Measurements from ENCODE around the gene FCHO2.

Gene FCHO2

DNA sequence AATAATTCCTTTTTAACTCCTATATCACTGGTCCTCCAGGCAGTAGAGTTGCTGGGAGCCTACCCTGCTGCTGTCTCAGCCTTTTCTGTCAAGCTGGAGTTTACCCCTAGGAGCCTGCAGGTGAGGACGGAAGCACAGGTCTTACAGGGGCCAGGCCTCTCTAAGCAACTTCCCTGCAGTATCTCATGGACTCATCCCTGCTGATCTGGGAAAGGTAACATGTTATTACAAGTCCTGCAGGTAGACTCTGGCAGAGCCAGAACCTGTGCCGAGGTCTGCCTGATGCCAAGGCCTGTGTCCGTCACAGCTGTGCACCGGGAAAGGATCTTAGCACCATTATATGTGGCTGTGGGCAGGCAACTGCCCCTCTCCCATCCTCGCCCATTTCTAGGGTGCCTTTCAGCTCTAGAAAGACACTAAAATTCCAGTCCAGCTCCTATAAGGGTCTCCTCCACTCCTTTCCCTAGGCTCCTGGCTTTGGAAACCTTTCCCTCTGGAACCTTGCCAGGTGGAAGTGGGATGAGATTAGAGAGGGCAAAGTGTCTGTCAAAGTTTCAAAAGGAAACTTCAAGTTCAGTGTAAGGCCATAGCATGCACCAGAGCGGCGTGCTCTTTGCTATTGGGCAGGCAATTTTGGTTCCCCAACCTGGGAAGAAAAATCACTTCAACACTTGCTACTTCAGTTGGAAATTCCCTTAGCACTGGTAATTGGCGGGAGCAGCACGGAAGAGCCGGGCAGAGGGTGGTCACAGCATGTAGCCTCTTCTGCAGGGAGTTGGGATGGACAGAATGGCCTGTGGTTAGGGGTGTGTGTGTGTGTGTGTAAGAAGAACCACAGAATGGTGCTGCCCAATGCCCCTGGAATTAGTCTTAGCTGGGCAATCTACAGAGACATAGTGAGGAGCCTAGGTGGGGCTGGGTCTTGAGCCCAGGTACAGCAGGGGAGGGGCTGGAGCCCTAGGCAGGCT is 182.0 kb downstream of the FCHO2 start:
- Histone ChIP-seq H3K79me2 (ENCODE audit: insufficient read depth, low read length) (no peaks in the 10 kb centered on the region), H2AFZ (ENCODE audit: low read length) (no peak overlapping the region), H3K27me3 (ENCODE audit: insufficient read depth, low read length) (no peaks in the 10 kb centered on the region), H4K20me1 (ENCODE audit: insufficient read depth, low read length) (no peaks in the 10 kb centered on the region), H3K9ac (ENCODE audit: low read length) (no peak overlapping the region), H3K9me3 (ENCODE audit: low read length) (no peaks in the 10 kb centered on the region), H3K4me2 (ENCODE audit: low read length) (no peak overlapping the region), H3K9me2 (ENCODE audit: low read depth, low read length) (no peaks in the 10 kb centered on the region), H3K27ac (ENCODE audit: low read depth, low read length, poor library complexity, severe bottlenecking) (no peak overlapping the region), H3K4me1 (ENCODE audit: insufficient read depth, low read length, severe bottlenecking) (no peaks in the 10 kb centered on the region), H3F3A (ENCODE audit: insufficient read depth, low read length) (no peaks in the 10 kb centered on the region), H3K36me3 (ENCODE audit: insufficient read depth, low read length) (no peaks in the 10 kb centered on the region), H3K4me3 (ENCODE audit: low read depth, low read length, poor library complexity, severe bottlenecking) (no peak overlapping the region)
- TF ChIP-seq EZH2 (IDR thresholded peaks at IDR 0.05; ENCODE audit: borderline replicate concordance, low read length): no peak
- TF ChIP-seq, protein P1, sequence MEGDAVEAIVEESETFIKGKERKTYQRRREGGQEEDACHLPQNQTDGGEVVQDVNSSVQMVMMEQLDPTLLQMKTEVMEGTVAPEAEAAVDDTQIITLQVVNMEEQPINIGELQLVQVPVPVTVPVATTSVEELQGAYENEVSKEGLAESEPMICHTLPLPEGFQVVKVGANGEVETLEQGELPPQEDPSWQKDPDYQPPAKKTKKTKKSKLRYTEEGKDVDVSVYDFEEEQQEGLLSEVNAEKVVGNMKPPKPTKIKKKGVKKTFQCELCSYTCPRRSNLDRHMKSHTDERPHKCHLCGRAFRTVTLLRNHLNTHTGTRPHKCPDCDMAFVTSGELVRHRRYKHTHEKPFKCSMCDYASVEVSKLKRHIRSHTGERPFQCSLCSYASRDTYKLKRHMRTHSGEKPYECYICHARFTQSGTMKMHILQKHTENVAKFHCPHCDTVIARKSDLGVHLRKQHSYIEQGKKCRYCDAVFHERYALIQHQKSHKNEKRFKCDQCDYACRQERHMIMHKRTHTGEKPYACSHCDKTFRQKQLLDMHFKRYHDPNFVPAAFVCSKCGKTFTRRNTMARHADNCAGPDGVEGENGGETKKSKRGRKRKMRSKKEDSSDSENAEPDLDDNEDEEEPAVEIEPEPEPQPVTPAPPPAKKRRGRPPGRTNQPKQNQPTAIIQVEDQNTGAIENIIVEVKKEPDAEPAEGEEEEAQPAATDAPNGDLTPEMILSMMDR (IDR thresholded peaks at IDR 0.05; ENCODE audit: low read length): no peak

DNA sequence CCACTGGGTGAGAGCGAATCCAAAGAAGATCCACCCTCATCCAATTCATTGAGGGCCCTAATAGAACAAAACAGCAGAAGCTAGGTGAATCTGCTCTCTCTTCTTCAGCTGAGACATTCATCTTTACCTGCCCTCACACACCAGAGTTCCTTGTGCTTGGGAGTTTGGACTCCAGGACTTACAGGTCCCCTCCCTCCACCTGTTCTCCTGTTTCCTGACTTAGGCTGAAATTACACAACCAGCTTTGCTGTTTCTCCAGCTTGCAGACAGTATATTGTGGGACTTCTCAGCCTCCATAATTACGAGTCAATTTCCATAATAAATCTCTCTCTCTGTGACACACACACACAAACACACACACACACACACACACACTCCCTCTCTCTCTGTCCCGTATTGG is 183.6 kb downstream of the FCHO2 start:
- H3K4me2 ChIP-seq (ENCODE audit: low read length): no peak overlapping the region
- H3K36me3 ChIP-seq (ENCODE audit: insufficient read depth, low read length): no peaks in the 10 kb centered on the region
- no peaks in the 10 kb centered on the region for H3F3A ChIP-seq (ENCODE audit: insufficient read depth, low read length)
- TF ChIP-seq, protein P1 (IDR thresholded peaks at IDR 0.05; ENCODE audit: low read length): no peak
- TF ChIP-seq EZH2 (IDR thresholded peaks at IDR 0.05; ENCODE audit: borderline replicate concordance, low read length): no peak
- no peaks in the 10 kb centered on the region for H3K79me2 ChIP-seq (ENCODE audit: insufficient read depth, low read length)
- H3K27ac ChIP-seq (ENCODE audit: low read depth, low read length, poor library complexity, severe bottlenecking): no peak overlapping the region
- no peaks in the 10 kb centered on the region for H3K9me2 ChIP-seq (ENCODE audit: low read depth, low read length)
- H3K9ac ChIP-seq (ENCODE audit: low read length): no peak overlapping the region
- H2AFZ ChIP-seq (ENCODE audit: low read length): no peak overlapping the region
- H3K4me3 ChIP-seq (ENCODE audit: low read depth, low read length, poor library complexity, severe bottlenecking): no peak overlapping the region
- no peaks in the 10 kb centered on the region for H3K27me3 ChIP-seq (ENCODE audit: insufficient read depth, low read length)
- H4K20me1 ChIP-seq (ENCODE audit: insufficient read depth, low read length): no peaks in the 10 kb centered on the region
- H3K9me3 ChIP-seq (ENCODE audit: low read length): no peaks in the 10 kb centered on the region
- H3K4me1 ChIP-seq (ENCODE audit: insufficient read depth, low read length, severe bottlenecking): no peaks in the 10 kb centered on the region
